Loucy (cell line): ENCODE measurements around the gene POLD4.

ENCODE experiments used
- H2AFZ ChIP-seq: fragments of 200-600 bp; sonication (generic); 2 replicates; pipeline ENCODE4 v1.6.0; 2016; ENCODE audit warnings: antibody characterized with exemption, mild to moderate bottlenecking, low read length, moderate library complexity
- H3F3A ChIP-seq: fragments of 200-600 bp; 2 replicates; pipeline ENCODE4 v1.6.0; 2016; ENCODE audit warnings: antibody characterized with exemption, low read depth, mild to moderate bottlenecking
- H3K27me3 ChIP-seq: fragments of 200-600 bp; sonication (generic); 2 replicates; pipeline ENCODE4 v1.6.1; 2014; ENCODE audit warnings: low read length, mild to moderate bottlenecking; ENCODE audit not compliant: insufficient read depth, poor library complexity, severe bottlenecking
- H3K36me3 ChIP-seq: fragments of 200-600 bp; sonication (generic); 2 replicates; pipeline ENCODE4 v1.6.1; 2016; ENCODE audit warnings: low read length; ENCODE audit not compliant: insufficient read depth
- H3K4me1 ChIP-seq: fragments of 200-600 bp; sonication (generic); 2 replicates; pipeline ENCODE4 v1.5.1; 2014; ENCODE audit warnings: low read length, mild to moderate bottlenecking; ENCODE audit not compliant: insufficient read depth, poor library complexity, severe bottlenecking
- H3K4me2 ChIP-seq: fragments of 200-600 bp; sonication (generic); 2 replicates; pipeline ENCODE4 v1.6.0; 2014; ENCODE audit warnings: antibody characterized with exemption, low read length, low read depth, mild to moderate bottlenecking; ENCODE audit not compliant: poor library complexity, severe bottlenecking
- H3K4me3 ChIP-seq: fragments of 200-600 bp; sonication (generic); 2 replicates; pipeline ENCODE4 v1.5.1; 2014; ENCODE audit warnings: low read length, mild to moderate bottlenecking, mixed read lengths; ENCODE audit not compliant: poor library complexity, severe bottlenecking
- H3K79me2 ChIP-seq: fragments of 200-600 bp; sonication (generic); 2 replicates; pipeline ENCODE4 v1.6.1; 2014; ENCODE audit warnings: low read length; ENCODE audit not compliant: insufficient read depth
- H3K9ac ChIP-seq: fragments of 200-600 bp; sonication (generic); 2 replicates; pipeline ENCODE4 v1.6.0; 2014; ENCODE audit warnings: mild to moderate bottlenecking, low read depth, low read length, moderate library complexity; ENCODE audit not compliant: poor library complexity, severe bottlenecking
- H3K9me2 ChIP-seq: fragments of 200-600 bp; sonication (generic); replicated peaks from 2 replicates; pipeline ENCODE4 v1.6.1; 2016; ENCODE audit warnings: low read depth, low read length, mixed read lengths
- H3K9me3 ChIP-seq: fragments of 200-600 bp; sonication (generic); 2 replicates; pipeline ENCODE4 v1.6.1; 2014; ENCODE audit warnings: mild to moderate bottlenecking, antibody characterized with exemption, low read length, low read depth; ENCODE audit not compliant: insufficient read depth
- H4K20me1 ChIP-seq: fragments of 200-600 bp; sonication (generic); 2 replicates; pipeline ENCODE4 v1.6.0; 2014; ENCODE audit warnings: antibody characterized with exemption, low read length, mild to moderate bottlenecking; ENCODE audit not compliant: insufficient read depth, poor library complexity, severe bottlenecking
- CTCF ChIP-seq: fragments of 200-600 bp; sonication (generic); conservative IDR thresholded peaks from 2 replicates; pipeline ENCODE4 v1.5.1; 2014; ENCODE audit warnings: mild to moderate bottlenecking, antibody characterized with exemption, low read length
- EZH2phosphoT487 ChIP-seq: fragments of 200-600 bp; IDR thresholded peaks from 2 replicates; pipeline ENCODE4 v1.6.1; 2018; ENCODE audit warnings: antibody characterized with exemption, mild to moderate bottlenecking, moderate library complexity, borderline replicate concordance

The POLD4 gene

DNA sequence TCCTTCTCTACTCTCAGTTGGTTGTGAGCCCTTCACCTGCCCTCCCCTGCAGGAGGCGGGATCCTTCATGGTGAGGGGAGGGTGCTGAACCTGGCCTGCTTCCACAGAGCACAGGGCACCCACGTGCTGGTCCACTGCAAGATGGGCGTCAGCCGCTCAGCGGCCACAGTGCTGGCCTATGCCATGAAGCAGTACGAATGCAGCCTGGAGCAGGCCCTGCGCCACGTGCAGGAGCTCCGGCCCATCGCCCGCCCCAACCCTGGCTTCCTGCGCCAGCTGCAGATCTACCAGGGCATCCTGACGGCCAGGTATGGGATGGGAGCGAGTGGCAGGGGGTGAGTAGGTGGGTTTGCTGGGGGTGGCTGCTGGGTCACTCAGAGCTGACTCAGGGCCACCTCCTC is 43.7 kb downstream of the POLD4 start:
- no peaks in the 10 kb centered on the region for H3F3A ChIP-seq
- H3K36me3 ChIP-seq: no peaks in the 10 kb centered on the region
- H4K20me1 ChIP-seq: no peaks in the 10 kb centered on the region
- no peak overlapping the region for H2AFZ ChIP-seq
- TF ChIP-seq CTCF (no peak), EZH2phosphoT487 (no peak)
- peaks cover 10% of the 10 kb centered on the region for H3K4me1 ChIP-seq
- no peaks in the 10 kb centered on the region for H3K9me2 ChIP-seq
- H3K4me3 ChIP-seq: no peak overlapping the region
- H3K9me3 ChIP-seq: no peaks in the 10 kb centered on the region
- H3K9ac ChIP-seq: no peak overlapping the region
- H3K4me2 ChIP-seq: no peak overlapping the region
- H3K79me2 ChIP-seq: no peaks in the 10 kb centered on the region
- H3K27me3 ChIP-seq: no peaks in the 10 kb centered on the region

- Histone ChIP-seq H4K20me1 (no peaks in the 10 kb centered on the region), H3K9ac (no peak overlapping the region), H3K9me2 (no peaks in the 10 kb centered on the region), H3K27me3 (no peaks in the 10 kb centered on the region), H3F3A (no peaks in the 10 kb centered on the region), H3K9me3 (no peaks in the 10 kb centered on the region), H3K4me3 (no peak overlapping the region), H3K4me2 (no peak overlapping the region), H3K79me2 (no peaks in the 10 kb centered on the region), H2AFZ (no peak overlapping the region), H3K4me1 (peaks cover 10% of the 10 kb centered on the region), H3K36me3 (no peaks in the 10 kb centered on the region)
- TF ChIP-seq CTCF (no peak), EZH2phosphoT487 (no peak)
Measured at GRCh38 chr11:67309166-67309565, 44.2 kb downstream of the POLD4 start.

DNA sequence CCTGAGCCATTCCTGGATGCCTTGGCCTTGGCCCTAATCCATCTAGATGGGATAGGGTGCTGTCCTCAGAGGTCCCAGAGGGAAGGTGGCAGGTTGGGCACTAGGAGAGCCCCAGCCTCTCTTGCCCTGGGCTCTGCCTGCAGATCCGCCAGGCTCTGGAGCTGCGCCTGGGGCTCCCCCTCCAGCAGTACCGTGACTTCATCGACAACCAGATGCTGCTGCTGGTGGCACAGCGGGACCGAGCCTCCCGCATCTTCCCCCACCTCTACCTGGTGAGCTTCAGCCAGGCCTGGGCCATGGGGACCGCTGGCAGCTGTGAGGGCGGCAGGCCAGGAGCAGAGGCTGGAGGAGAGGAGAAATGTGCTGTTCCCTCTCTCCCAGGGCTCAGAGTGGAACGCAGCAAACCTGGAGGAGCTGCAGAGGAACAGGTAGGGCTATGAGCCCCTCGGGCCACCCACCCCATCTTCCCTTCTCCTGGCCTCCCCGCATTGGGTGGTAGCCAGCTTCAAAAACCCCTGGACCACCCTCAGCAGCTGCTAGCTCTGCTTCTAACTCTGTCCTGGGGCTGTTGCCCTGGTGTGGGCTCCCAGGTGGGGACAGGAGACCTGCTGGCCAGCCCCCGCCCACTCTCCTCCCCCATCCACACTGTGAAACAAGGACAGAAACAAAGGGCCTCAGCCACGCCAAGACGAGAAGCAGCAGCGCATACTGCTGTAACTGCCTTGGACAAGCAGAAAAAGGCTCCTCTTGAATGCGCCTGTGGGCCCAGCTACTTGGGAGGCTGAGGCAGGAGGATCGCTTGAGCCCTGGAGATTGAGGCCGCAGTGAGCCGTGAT is 45.1 kb downstream of the POLD4 start:
- H3K9ac ChIP-seq: no peak overlapping the region
- no peaks in the 10 kb centered on the region for H3F3A ChIP-seq
- H3K4me3 ChIP-seq: no peak overlapping the region
- no peaks in the 10 kb centered on the region for H3K27me3 ChIP-seq
- H3K36me3 ChIP-seq: no peaks in the 10 kb centered on the region
- no peaks in the 10 kb centered on the region for H3K9me2 ChIP-seq
- TF ChIP-seq EZH2phosphoT487 (no peak), CTCF (no peak)
- H3K9me3 ChIP-seq: no peaks in the 10 kb centered on the region
- H3K79me2 ChIP-seq: no peaks in the 10 kb centered on the region
- peaks cover 10% of the 10 kb centered on the region for H3K4me1 ChIP-seq
- no peak overlapping the region for H3K4me2 ChIP-seq
- no peak overlapping the region for H2AFZ ChIP-seq
- H4K20me1 ChIP-seq: no peaks in the 10 kb centered on the region
